ENCODE measurements around the gene HELZ2. TPM values are rescaled to one million over a fixed set of nuclear protein-coding genes. Genes with fewer than 3 reads are reported as not detected.

Gene HELZ2, protein sequence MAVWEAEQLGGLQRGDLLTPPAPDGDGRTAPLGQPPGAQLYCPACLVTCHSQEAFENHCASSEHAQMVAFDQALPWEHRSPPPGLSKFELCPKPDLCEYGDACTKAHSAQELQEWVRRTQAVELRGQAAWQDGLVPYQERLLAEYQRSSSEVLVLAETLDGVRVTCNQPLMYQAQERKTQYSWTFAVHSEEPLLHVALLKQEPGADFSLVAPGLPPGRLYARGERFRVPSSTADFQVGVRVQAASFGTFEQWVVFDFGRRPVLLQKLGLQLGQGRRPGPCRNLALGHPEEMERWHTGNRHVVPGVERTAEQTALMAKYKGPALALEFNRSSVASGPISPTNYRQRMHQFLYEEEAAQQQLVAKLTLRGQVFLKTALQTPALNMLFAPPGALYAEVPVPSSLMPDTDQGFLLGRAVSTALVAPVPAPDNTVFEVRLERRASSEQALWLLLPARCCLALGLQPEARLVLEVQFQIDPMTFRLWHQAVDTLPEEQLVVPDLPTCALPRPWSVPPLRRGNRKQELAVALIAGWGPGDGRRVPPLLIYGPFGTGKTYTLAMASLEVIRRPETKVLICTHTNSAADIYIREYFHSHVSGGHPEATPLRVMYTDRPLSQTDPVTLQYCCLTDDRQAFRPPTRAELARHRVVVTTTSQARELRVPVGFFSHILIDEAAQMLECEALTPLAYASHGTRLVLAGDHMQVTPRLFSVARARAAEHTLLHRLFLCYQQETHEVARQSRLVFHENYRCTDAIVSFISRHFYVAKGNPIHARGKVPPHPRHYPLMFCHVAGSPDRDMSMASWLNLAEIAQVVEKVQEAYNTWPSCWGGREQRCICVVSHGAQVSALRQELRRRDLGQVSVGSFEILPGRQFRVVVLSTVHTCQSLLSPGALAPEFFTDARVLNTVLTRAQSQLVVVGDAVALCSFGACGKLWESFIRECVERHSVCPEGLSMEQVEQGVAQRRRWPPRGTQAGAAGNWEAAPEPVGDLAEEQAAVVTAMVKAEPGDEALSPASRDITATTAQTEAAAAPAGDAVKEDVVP (N-terminal part only)
- total RNA-seq: 37.2 and 45.9 TPM in 2 replicates

DNA sequence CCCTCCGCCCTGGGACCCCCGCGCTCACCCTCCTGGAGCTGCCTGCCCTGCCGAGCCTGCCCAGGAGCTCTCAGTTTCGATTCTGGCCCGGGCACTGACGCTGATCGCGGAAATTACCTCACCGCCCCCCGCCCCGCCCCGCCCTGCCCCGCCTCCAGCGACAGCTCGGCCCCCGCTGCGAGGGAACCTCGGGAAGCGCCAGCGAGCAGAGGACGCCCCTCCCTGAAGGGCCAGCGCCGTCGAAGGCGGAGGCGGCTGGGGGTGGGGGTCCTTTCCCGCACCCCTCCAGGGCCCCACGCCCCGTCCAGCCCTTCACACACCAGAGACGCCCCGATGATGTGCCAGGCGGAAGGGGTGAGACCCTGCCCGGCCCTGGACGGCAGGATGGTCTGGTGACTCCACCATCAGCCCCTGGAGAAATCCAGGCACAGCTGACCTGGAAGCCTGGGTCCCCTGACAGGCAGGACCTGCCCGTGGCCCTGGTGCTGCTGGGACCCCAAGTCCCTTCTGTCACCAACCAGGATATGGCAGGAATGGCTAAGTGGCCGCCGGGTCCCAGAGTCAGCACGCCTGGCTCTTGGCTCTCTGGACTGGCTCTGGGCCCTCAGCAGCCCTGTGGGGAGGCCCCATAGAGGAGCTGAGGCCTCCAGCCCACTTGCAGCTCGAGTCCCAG, at the start of gene HELZ2:
HELZ2 (minus strand) TSS at position 84 of the 673 bp plus-strand sequence. CDS start 1,854 bp downstream, outside the sequence.

DNA sequence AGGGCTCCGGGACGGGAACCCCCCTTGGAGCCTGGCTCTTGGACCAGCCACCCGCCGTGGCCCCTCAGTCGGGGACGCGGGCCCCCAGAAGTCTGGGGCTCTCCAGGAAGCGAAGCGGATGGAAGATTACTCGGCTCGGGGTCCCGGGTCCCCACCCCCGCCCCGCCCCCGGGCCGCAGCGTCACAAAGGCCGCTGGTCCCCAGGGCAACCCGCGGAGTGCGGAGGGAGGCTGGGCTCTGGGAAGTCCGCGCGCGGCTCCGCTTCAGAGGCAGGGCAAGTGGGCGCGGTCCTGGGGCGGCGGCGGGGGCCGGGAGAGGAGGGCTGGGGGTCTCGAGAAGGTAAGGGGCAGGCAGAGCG, 20.1 kb downstream of the HELZ2 start, which contains the start of gene FNDC11:
FNDC11 (plus strand) TSS at position 227 of the 358 bp plus-strand sequence. CDS start 1,505 bp downstream, outside the sequence.

DNA sequence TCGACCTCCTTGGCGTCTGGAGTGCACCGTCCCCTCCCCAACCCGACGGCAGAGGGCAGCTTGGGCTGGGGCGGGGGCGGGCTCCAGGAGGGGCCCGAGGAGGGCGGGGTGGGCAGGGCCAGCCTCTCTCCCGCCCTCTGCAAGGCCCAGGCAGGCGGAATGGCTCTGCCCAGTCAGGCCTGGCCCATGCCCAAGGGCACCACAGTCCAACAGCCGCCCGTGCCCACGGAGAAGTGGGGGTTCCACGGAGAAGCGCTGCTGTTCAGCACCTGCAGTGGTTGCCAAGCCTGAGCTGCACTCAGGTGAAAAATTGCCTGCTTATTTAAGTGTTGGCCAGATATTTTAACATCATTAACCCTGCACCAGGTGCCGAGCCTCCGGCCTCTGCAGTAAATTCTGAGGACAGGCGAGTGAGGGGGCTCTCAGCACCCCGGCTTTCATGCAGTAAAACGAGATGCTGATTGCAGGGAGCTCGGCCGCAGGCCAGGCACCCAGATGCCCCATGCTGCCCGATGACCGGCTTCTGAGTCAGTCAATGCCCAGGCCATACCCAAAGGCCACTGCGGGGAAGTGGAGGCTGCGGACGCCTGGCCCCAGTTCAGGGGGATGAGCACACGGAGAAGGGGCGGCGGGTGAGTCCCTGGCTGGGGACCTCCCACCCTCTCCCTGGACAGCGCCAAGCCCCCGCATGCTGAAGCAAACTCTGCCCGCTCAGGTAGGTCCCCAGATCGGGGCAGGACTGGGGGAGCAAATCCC, 26.1 kb downstream of the HELZ2 start, which contains the start of gene SRMS:
SRMS (minus strand) TSS at position 25 of the 756 bp plus-strand sequence. CDS start 286 bp downstream, outside the sequence.

DNA sequence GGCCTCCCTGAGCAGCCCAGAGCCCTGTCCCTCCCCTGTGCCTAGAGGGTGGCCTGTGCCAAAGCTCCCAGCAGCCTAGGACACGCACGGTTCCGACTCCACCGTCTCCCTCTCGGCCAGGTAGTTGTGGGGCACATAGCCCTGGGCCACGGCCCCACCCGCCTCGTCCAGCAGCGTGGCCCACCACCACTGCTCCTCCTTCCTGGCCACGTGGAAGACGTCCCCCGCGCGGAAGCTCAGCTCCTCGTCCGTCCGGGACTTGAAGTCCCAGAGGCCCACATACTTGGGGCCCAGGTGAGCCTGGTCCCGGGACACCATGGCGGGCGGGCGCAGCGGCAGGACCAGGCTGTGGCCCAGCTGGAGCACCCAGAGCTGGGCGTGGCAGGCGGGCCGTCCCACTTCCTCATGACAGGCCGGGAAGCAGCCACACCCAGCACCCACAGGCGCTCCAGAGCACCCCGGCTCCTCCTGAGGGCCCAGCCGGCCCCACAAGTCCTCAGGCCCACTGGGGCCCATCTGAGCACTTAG, 37.0 kb downstream of the HELZ2 start, which contains the start of gene PTK6:
PTK6 (minus strand) TSS at position 380 of the 528 bp plus-strand sequence; CDS start at position 318, 62 bp downstream.

Other genes starting within 250 kb of the HELZ2 start
- gene CHRNA4, start 212.9 kb downstream of the HELZ2 start, total RNA-seq: not detected in 2 replicates
- not detected in 2 replicates for gene KCNQ2, start 101.6 kb downstream of the HELZ2 start, total RNA-seq
- gene EEF1A2, start 75.2 kb downstream of the HELZ2 start, total RNA-seq: 3.4 and 12.5 TPM in 2 replicates
- gene PPDPF, start 53.5 kb downstream of the HELZ2 start, total RNA-seq: 303 and 325 TPM in 2 replicates
- not detected in 2 replicates for gene PTK6, start 36.9 kb downstream of the HELZ2 start, total RNA-seq
- not detected in 2 replicates for gene SRMS, start 26.5 kb downstream of the HELZ2 start, total RNA-seq
- 0.16 and 1.1 TPM in 2 replicates for gene FNDC11, start 20.1 kb downstream of the HELZ2 start, total RNA-seq
- gene GMEB2, start 52.9 kb upstream of the HELZ2 start, total RNA-seq: 12.1 and 13.1 TPM in 2 replicates
- gene STMN3, start 79.2 kb upstream of the HELZ2 start, total RNA-seq: 20.7 and 69.0 TPM in 2 replicates
- 14.2 and 24.3 TPM in 2 replicates for gene RTEL1, start 84.1 kb upstream of the HELZ2 start, total RNA-seq
- gene TNFRSF6B, start 122.4 kb upstream of the HELZ2 start, total RNA-seq: 127 and 248 TPM in 2 replicates
- gene ARFRP1, start 133.7 kb upstream of the HELZ2 start, total RNA-seq: 35.5 and 39.4 TPM in 2 replicates
- gene ZGPAT, start 133.8 kb upstream of the HELZ2 start, total RNA-seq: 29.5 and 34.1 TPM in 2 replicates
- 3.9 and 6.5 TPM in 2 replicates for gene LIME1, start 162.4 kb upstream of the HELZ2 start, total RNA-seq
- 68.1 and 97.0 TPM in 2 replicates for gene SLC2A4RG, start 165.5 kb upstream of the HELZ2 start, total RNA-seq

Measured in mesangial cell (primary cell).